Measurements from ENCODE around the gene PDE4D. TPM values are rescaled to one million over a fixed set of nuclear protein-coding genes. Genes with fewer than 3 reads are reported as not detected.

PDE4D gene
- total RNA-seq, 1 experiment from 2014 or later, result 2.1 TPM

GRCh38 chr5:59241119-59241518 is 652.4 kb downstream of the PDE4D start:
- no peaks in the 10 kb centered on the region for H3K4me1 ChIP-seq (ENCODE audit: insufficient read depth, low read length)
- H3K14ac ChIP-seq (ENCODE audit: insufficient read depth, low read length), result no peak overlapping the region
- no peaks in the 10 kb centered on the region for H3K79me1 ChIP-seq (ENCODE audit: insufficient read depth, low read depth, low read length, poor library complexity, severe bottlenecking)
- H3K9me3 ChIP-seq (ENCODE audit: control insufficient read depth, low read depth, low read length), result no peaks in the 10 kb centered on the region
- no peak overlapping the region for H3K27ac Mint-ChIP-seq
- TF ChIP-seq CTCF (conservative IDR thresholded peaks at IDR 0.05), result no peak
- H3K56ac ChIP-seq (ENCODE audit: insufficient read length, low read depth, low read length), result no peak overlapping the region
- H3K27me3 Mint-ChIP-seq (ENCODE audit: low read depth), result peaks cover 2% of the 10 kb centered on the region; the same call in 1 of the 2 replicates
- no peak overlapping the region for H4K5ac ChIP-seq (ENCODE audit: insufficient read length, low read depth, low read length)
- no peak overlapping the region for H4K8ac ChIP-seq (replicated peaks; ENCODE audit: insufficient read length, low read depth, low read length)
- no peak overlapping the region for H3K4me3 Mint-ChIP-seq
- H2BK120ac ChIP-seq (ENCODE audit: low read depth, low read length, poor library complexity, severe bottlenecking), result no peak overlapping the region
- no peak overlapping the region for H3K27ac ChIP-seq (ENCODE audit: insufficient read length, low read depth, low read length)
- H3K36me3 Mint-ChIP-seq (ENCODE audit: insufficient read depth in 1 of 3, low read depth in 3 of 3), result no peaks in the 10 kb centered on the region
- H4K91ac ChIP-seq (ENCODE audit: insufficient read length, low read depth, low read length), result no peak overlapping the region
- H2BK20ac ChIP-seq (ENCODE audit: low read depth, low read length, poor library complexity, severe bottlenecking), result no peak overlapping the region
- DNase-seq, result no peak
- no peak overlapping the region for H3K18ac ChIP-seq (ENCODE audit: insufficient read length, low read depth, low read length)
- H3K27me3 ChIP-seq (ENCODE audit: insufficient read depth, low read length), result no peaks in the 10 kb centered on the region
- no peak overlapping the region for H2BK5ac ChIP-seq (ENCODE audit: insufficient read length, low read length)
- no peaks in the 10 kb centered on the region for H3K79me2 ChIP-seq (ENCODE audit: insufficient read depth, low read length)
- no peak overlapping the region for H2BK15ac ChIP-seq (ENCODE audit: low read depth, low read length)
- H2AFZ ChIP-seq (ENCODE audit: low read length), result no peak overlapping the region
- WGBS (ENCODE audit: extremely low coverage, insufficient read length, low lambda C conversion rate), result no CpG with 5 or more reads among the region's 1 CpG
- peaks cover 9 to 14% of the 10 kb centered on the region in 2 experiments for H3K4me1 Mint-ChIP-seq
- no peaks in the 10 kb centered on the region for H4K20me1 ChIP-seq (ENCODE audit: control insufficient read depth, insufficient read depth, insufficient read length)
- H3K9me3 Mint-ChIP-seq, result no peaks in the 10 kb centered on the region
- no peak overlapping the region for H2AK5ac ChIP-seq (ENCODE audit: insufficient read length, low read length)
- no peak overlapping the region for H3K4ac ChIP-seq (ENCODE audit: low read depth, low read length)
- H3K23ac ChIP-seq (ENCODE audit: insufficient read length, low read depth, low read length), result no peak overlapping the region
- no peak overlapping the region for H3T11ph ChIP-seq (ENCODE audit: low read length)
- H3K4me2 ChIP-seq (ENCODE audit: insufficient read depth, insufficient read length, low read length), result no peak overlapping the region
- H3K9ac ChIP-seq (ENCODE audit: extremely low read depth, insufficient read length, low read length), result no peak overlapping the region
- H3K23me2 ChIP-seq (ENCODE audit: insufficient read length, low read depth, low read length, poor library complexity, severe bottlenecking), result no peaks in the 10 kb centered on the region
- no peak overlapping the region for H2BK12ac ChIP-seq (ENCODE audit: insufficient read length, low read depth, low read length)
